GM19240 (cell line): ENCODE data around the gene NRCAM.
"Not testable (repeated sequence)": the region's sequence is repeated elsewhere in the genome, so short reads cannot be mapped to it uniquely, and the experiment has no call there.

Source experiments
- DNase-seq: peaks from one replicate; pipeline ENCODE4 v3.0.0; 2011; ENCODE audit warnings: low spot score; ENCODE audit not compliant: insufficient read length

NRCAM gene

GRCh38 chr7:108284349-108285002, 171.8 kb downstream of the NRCAM start:
- no peak for DNase-seq

- DNase-seq: no peak
Measured at GRCh38 chr7:108283252-108283651, 173.0 kb downstream of the NRCAM start.

GRCh38 chr7:108282427-108282996, 173.7 kb downstream of the NRCAM start:
- DNase-seq: no peak

- DNase-seq: no peak
Measured at GRCh38 chr7:108280136-108280535, 176.1 kb downstream of the NRCAM start.

GRCh38 chr7:108278776-108279175, 177.5 kb downstream of the NRCAM start:
- no peak for DNase-seq

- DNase-seq: no peak
Measured at GRCh38 chr7:108278281-108278680, 178.0 kb downstream of the NRCAM start.

- DNase-seq: not testable (repeated sequence)
Measured at GRCh38 chr7:108274447-108274846, 181.8 kb downstream of the NRCAM start.

- DNase-seq: not testable (repeated sequence)
Measured at GRCh38 chr7:108272891-108273290, 183.3 kb downstream of the NRCAM start.

GRCh38 chr7:108270385-108271015, 185.7 kb downstream of the NRCAM start:
- no peak for DNase-seq

- DNase-seq: no peak
Measured at GRCh38 chr7:108268200-108268820, 187.9 kb downstream of the NRCAM start.

- no peak for DNase-seq
Measured at GRCh38 chr7:108267615-108268014, 188.6 kb downstream of the NRCAM start.

GRCh38 chr7:108266491-108266890, 189.7 kb downstream of the NRCAM start:
- DNase-seq: no peak

GRCh38 chr7:108266035-108266434, 190.2 kb downstream of the NRCAM start:
- DNase-seq: no peak

GRCh38 chr7:108265007-108265406, 191.2 kb downstream of the NRCAM start:
- DNase-seq: no peak

- DNase-seq: no peak
Measured at GRCh38 chr7:108263425-108263824, 192.8 kb downstream of the NRCAM start.

GRCh38 chr7:108261560-108262255, 194.5 kb downstream of the NRCAM start:
- DNase-seq: no peak

- not testable (repeated sequence) for DNase-seq
Measured at GRCh38 chr7:108259447-108259846, 196.8 kb downstream of the NRCAM start.

GRCh38 chr7:108257954-108258353, 198.3 kb downstream of the NRCAM start:
- DNase-seq: no peak

GRCh38 chr7:108254259-108254658, 202.0 kb downstream of the NRCAM start:
- no peak for DNase-seq

GRCh38 chr7:108253275-108254044, 202.8 kb downstream of the NRCAM start:
- DNase-seq: no peak

GRCh38 chr7:108252177-108252576, 204.1 kb downstream of the NRCAM start:
- no peak for DNase-seq
